Stimulated activated CD4-positive, alpha-beta T cell treated with anti-CD3 and anti-CD28 coated beads, Interleukin-15, amount 100 ng/mL, for 1 hour (primary cell): ENCODE results near the gene PCK1.
"Not testable (repeated sequence)": the region's sequence is repeated elsewhere in the genome, so short reads cannot be mapped to it uniquely, and the experiment has no call there.

Experiments
- DNase-seq, 2 donors: peaks; one replicate each; pipeline ENCODE4 v3.0.0-alpha.2; 2020; ENCODE audit warnings: low read depth in 1 of 2, low spot score in 1 of 2

The PCK1 gene

DNA sequence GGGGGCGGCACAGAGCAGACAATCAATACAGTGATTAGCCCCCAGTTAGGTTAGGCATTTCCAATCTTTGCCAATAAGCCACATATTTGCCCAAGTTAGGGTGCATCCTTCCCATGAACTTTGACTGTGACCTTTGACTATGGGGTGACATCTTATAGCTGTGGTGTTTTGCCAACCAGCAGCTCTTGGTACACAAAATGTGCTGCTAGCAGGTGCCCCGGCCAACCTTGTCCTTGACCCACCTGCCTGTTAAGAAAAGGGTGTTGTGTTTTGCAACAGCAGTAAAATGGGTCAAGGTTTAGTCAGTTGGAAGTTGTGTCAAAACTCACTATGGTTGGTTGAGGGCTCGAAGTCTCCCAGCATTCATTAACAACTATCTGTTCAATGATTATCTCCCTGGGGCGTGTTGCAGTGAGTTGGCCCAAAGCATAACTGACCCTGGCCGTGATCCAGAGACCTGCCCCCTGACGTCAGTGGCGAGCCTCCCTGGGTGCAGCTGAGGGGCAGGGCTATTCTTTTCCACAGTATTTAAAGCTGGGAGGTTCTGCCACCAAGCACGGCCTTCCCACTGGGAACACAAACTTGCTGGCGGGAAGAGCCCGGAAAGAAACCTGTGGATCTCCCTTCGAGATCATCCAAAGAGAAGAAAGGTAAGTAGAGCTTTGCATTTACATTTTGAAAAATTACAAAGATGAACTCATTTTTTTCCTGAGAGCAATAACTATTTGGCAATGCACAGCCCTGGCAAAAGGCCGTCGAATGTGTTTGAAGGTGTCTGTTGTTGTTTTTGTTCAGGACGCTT, at the start of gene PCK1:
TSS of gene PCK1 (plus strand) at position 557 of the 802 bp plus-strand sequence. CDS start 302 bp downstream, outside the sequence.
- DNase-seq, result no peak

DNA sequence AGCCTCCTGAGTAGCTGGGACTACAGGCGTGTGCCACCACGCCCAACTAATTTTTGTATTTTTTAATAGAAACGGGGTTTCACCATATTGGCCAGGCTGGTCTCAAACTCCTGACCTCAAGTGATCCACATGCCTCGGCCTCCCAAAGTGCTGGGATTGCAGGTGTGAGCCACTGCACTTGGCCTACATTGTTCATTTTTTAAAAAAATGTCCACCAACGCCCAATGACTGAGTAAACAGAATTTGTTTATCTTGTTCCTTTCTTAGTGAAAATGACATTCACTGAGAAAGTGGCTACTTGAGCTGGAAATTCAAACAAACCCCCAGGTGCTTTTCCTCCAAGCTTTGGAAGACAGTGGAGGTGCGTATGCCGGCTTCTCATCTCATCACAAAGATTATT, 49.2 kb upstream of the PCK1 start:
- not testable (repeated sequence) for DNase-seq

GRCh38 chr20:57512432-57512831, 48.5 kb upstream of the PCK1 start:
- DNase-seq, result no peak

DNA sequence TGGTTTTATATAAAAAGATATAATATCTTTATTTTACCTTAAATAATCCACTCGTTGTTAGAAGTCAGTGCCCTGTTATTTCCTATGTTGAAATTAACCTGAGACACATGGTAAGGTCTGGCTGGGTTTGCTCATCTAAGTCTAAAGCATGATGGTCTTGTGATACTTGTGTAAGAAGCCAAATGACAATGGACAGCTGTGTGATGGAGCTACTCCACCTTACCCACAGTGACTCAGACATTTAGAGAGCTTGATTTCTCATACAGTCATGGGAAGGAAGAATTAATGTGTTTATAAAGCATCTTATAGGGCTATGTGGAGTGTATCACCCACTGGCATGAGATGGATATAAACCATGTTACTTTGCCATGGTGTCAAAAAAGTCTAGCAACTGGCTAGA, 47.7 kb upstream of the PCK1 start:
- no peak for DNase-seq

- DNase-seq, result no peak
Observed at GRCh38 chr20:57514273-57514751, 46.6 kb upstream of the PCK1 start.

- no peak for DNase-seq
Observed at GRCh38 chr20:57517904-57518303, 43.0 kb upstream of the PCK1 start.

GRCh38 chr20:57522380-57523140, 38.4 kb upstream of the PCK1 start:
- DNase-seq, result no peak

DNA sequence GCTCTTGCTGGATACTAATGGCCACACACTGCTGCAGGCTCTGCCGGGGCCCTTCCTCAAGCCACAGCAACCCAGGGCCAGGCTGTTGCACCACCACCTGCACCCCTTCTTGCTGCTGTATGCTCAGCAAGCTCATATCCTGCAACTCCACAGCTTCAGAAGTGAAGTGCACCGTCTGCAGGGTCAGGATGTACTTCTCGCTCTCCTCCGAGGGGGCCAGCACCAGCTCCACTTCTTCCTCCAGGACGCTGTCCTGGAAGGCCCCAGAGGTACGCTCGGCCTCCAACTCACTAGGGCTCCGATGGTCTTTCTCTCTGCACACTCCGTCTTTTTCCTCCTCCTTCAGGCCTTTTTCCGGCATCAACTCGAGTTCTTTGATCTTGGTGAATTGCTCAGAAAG, 37.1 kb upstream of the PCK1 start:
- DNase-seq, result no peak

GRCh38 chr20:57524511-57525176, 36.3 kb upstream of the PCK1 start, which contains the start of gene CTCFL:
Gene CTCFL (minus strand): TSS chr20:57525140. CDS start chr20:57524205, 935 bp downstream.
- DNase-seq, result no peak

- DNase-seq, result no peak
Observed at GRCh38 chr20:57525328-57526086, 35.4 kb upstream of the PCK1 start.

DNA sequence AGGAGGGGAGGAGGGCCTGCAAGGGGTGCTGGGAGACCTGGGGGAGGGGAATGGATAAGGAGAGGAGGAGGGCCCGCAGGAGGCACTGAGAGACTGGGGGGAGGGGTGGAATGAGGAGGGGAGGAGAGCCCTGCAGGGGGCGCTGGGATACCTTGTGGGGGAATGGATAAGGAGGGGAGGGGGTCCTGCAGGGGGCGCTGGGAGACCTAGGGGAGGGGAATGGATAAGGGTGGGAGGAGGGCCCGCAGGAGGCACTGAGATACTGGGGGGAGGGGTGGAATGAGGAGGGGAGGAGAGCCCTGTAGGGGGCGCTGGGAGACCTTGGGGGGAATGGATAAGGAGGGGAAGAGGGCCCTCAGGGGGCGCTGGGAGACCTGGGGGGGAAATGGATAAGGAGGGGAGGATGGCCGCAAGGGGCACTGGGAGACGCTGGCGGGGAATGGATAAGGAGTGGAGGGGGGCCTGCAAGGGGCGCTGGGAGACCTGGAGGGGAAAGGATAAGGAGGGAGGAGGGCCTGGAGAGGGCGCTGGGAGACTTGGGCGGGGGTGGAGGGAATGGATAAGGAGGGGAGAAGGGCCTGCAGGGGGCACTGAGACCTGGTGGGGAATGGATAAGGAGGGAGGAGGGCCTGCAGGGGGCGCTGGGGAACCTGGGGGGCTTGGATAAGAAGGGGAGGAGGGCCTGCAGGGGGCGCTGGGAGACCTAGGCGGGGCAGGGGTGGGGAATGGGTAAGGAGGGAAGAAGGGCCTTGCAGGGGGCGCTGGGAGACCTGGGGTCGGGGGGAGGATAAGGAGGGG, 34.6 kb upstream of the PCK1 start:
- no peak for DNase-seq

DNA sequence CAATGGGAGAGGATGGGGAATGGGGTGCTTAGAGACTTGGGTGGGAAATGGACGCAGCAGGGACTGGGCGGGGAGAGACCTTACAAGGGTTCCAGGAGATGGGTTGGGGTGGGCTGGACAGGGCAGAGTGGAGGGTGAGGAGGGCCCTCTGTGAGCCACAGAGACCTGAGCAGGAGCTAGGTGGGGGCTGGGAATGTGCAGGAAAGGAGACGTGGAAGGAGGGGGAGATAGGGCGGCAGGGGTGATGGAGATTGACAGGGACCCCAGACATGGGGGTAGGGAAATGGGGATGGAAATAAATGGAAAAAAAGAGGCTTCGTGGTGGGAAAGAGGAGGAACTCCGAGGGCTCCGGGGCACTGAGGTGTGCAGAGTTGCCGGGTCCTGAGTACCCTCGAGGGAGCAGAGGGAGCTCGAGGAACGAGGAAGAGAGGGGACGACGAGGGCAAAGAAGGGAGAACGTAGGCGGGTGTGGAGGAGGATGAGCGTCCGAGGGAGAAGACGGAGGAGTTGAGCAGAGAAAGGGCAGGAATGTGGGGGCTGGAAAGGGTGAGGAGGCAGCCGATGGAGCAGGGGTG, 33.9 kb upstream of the PCK1 start:
- DNase-seq, result no peak

GRCh38 chr20:57527728-57528127, 33.2 kb upstream of the PCK1 start:
- DNase-seq, result no peak

- no peak for DNase-seq
Observed at GRCh38 chr20:57528148-57528547, 32.8 kb upstream of the PCK1 start.

- no peak for DNase-seq
Observed at GRCh38 chr20:57529160-57529585, 31.7 kb upstream of the PCK1 start.

- DNase-seq, result no peak
Observed at GRCh38 chr20:57529810-57530209, 31.1 kb upstream of the PCK1 start.

DNA sequence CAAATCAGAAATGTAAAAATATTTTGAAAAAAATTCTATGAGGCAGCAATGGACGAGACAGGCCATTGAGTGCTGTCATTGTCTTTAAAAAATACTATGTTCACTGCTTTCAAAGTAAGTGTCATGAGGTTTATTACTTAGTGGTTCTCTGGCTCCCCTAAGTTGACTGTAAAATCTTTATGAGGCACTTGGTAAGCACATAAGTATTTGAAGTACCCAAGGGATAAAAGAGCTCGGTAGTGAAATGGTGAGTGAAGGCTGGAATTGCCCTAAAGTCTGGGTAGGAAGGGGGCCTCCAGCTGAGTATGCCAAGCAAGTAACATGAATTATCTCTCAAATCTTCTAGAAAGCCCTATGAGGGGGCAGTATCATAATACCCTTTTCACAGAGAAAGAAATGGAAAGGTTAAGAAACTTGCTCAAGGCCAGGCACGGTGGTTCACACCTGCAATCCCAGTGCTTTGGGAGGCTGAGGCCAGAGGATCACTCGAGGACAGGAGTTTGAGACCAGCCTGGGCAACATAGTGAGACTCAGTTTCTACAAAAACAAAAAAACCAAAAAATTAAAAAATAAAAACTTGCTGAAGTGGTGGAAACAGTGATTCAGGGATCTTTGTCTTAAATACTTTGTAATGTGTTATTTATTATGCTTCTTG, 30.5 kb upstream of the PCK1 start:
- no peak for DNase-seq

DNA sequence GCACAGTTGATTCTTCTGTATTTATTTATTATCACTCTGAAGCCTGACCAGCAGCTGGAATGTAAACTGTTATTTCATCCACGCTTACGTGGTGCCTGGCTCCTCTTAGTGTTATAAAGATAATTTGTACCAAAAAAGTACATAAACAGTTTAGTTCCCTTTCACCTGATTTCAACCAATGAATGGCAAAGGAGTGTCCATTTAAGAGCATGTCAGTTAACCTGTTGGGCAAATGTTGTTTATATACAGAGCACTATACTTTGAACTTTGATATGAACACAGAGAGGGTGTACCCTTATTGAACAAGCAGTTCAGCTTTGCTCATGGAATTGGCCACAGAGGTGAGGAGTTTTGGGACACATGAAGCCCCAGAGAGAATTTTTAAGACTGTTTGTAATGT, 28.8 kb upstream of the PCK1 start:
- DNase-seq, result no peak

DNA sequence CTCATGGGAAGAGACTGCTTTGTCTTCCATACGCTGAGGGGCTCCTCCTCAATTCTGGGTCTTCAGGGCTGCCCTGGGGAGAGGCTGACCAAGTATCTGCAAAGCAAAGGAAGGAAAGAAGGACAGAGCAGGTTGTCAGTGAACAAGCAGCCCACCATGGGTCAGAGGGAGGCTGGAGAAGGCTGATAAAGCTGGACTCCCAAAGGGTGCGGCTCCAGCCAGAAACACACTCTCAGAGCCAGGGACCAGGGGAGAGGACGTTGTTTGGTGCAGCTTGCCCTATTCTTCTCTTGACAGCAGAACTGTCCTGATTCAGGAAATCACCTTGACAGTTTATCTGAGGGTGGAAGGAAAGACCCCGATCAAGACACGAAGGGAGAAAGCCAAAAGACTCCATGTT, 25.6 kb upstream of the PCK1 start:
- DNase-seq, result no peak
